ENCODE measurements around the gene SULF2.

SULF2 gene

GRCh38 chr20:47754946-47755652 lies 30.2 kb downstream of the SULF2 start:
- Histone ChIP-seq H3K36me3 (ENCODE audit: control insufficient read depth, insufficient read depth, low read length, severe bottlenecking) (no peaks in the 10 kb centered on the region), H3K27me3 (replicated peaks; ENCODE audit: control insufficient read depth, insufficient read depth, low read length) (peaks cover 52% of the 10 kb centered on the region), H3K9ac (ENCODE audit: low read length) (no peak overlapping the region), H3K4me1 (ENCODE audit: control insufficient read depth, insufficient read depth, low read length) (no peaks in the 10 kb centered on the region), H3K9me3 (ENCODE audit: control insufficient read depth, low read length) (no peaks in the 10 kb centered on the region), H3K4me3 (ENCODE audit: low read length) (no peak overlapping the region)
- no peak for DNase-seq (ENCODE audit: low read depth)

GRCh38 chr20:47754388-47754715 lies 30.9 kb downstream of the SULF2 start:
- no peak for DNase-seq (ENCODE audit: low read depth)
- Histone ChIP-seq H3K27me3 (replicated peaks; ENCODE audit: control insufficient read depth, insufficient read depth, low read length) (peaks cover 47% of the 10 kb centered on the region), H3K36me3 (ENCODE audit: control insufficient read depth, insufficient read depth, low read length, severe bottlenecking) (no peaks in the 10 kb centered on the region), H3K4me1 (ENCODE audit: control insufficient read depth, insufficient read depth, low read length) (peaks cover 4% of the 10 kb centered on the region), H3K4me3 (ENCODE audit: low read length) (no peak overlapping the region), H3K9ac (ENCODE audit: low read length) (no peak overlapping the region), H3K9me3 (ENCODE audit: control insufficient read depth, low read length) (no peaks in the 10 kb centered on the region)

- no peak overlapping the region for H3K4me3 ChIP-seq (ENCODE audit: low read length)
- H3K4me1 ChIP-seq (ENCODE audit: control insufficient read depth, insufficient read depth, low read length): peaks cover 5% of the 10 kb centered on the region
- no peaks in the 10 kb centered on the region for H3K9me3 ChIP-seq (ENCODE audit: control insufficient read depth, low read length)
- H3K9ac ChIP-seq (ENCODE audit: low read length): no peak overlapping the region
- H3K36me3 ChIP-seq (ENCODE audit: control insufficient read depth, insufficient read depth, low read length, severe bottlenecking): no peaks in the 10 kb centered on the region
- DNase-seq (ENCODE audit: low read depth): peak; percentile 17
- peaks cover 45% of the 10 kb centered on the region for H3K27me3 ChIP-seq (replicated peaks; ENCODE audit: control insufficient read depth, insufficient read depth, low read length)
Observed at GRCh38 chr20:47753576-47754387, 31.5 kb downstream of the SULF2 start.

GRCh38 chr20:47751449-47751848 lies 33.8 kb downstream of the SULF2 start:
- Histone ChIP-seq H3K9ac (ENCODE audit: low read length) (no peak overlapping the region), H3K9me3 (ENCODE audit: control insufficient read depth, low read length) (no peaks in the 10 kb centered on the region), H3K4me3 (ENCODE audit: low read length) (no peak overlapping the region), H3K4me1 (ENCODE audit: control insufficient read depth, insufficient read depth, low read length) (peaks cover 5% of the 10 kb centered on the region), H3K36me3 (ENCODE audit: control insufficient read depth, insufficient read depth, low read length, severe bottlenecking) (no peaks in the 10 kb centered on the region), H3K27me3 (replicated peaks; ENCODE audit: control insufficient read depth, insufficient read depth, low read length) (peaks cover 54% of the 10 kb centered on the region)
- DNase-seq (ENCODE audit: low read depth): no peak

- H3K9ac ChIP-seq (ENCODE audit: low read length): no peak overlapping the region
- H3K27me3 ChIP-seq (replicated peaks; ENCODE audit: control insufficient read depth, insufficient read depth, low read length): peaks cover 58% of the 10 kb centered on the region
- DNase-seq (ENCODE audit: low read depth): peak; percentile 29
- H3K4me1 ChIP-seq (ENCODE audit: control insufficient read depth, insufficient read depth, low read length): peaks cover 5% of the 10 kb centered on the region
- H3K9me3 ChIP-seq (ENCODE audit: control insufficient read depth, low read length): no peaks in the 10 kb centered on the region
- no peak overlapping the region for H3K4me3 ChIP-seq (ENCODE audit: low read length)
- no peaks in the 10 kb centered on the region for H3K36me3 ChIP-seq (ENCODE audit: control insufficient read depth, insufficient read depth, low read length, severe bottlenecking)
Observed at GRCh38 chr20:47749339-47749738, 35.9 kb downstream of the SULF2 start.

- Histone ChIP-seq H3K36me3 (ENCODE audit: control insufficient read depth, insufficient read depth, low read length, severe bottlenecking) (no peaks in the 10 kb centered on the region), H3K27me3 (replicated peaks; ENCODE audit: control insufficient read depth, insufficient read depth, low read length) (peaks cover 56% of the 10 kb centered on the region), H3K4me1 (ENCODE audit: control insufficient read depth, insufficient read depth, low read length) (peaks cover 5% of the 10 kb centered on the region), H3K9me3 (ENCODE audit: control insufficient read depth, low read length) (no peaks in the 10 kb centered on the region), H3K4me3 (ENCODE audit: low read length) (no peak overlapping the region), H3K9ac (ENCODE audit: low read length) (no peak overlapping the region)
- DNase-seq (ENCODE audit: low read depth): no peak
Observed at GRCh38 chr20:47748823-47749222, 36.5 kb downstream of the SULF2 start.

- H3K27me3 ChIP-seq (replicated peaks; ENCODE audit: control insufficient read depth, insufficient read depth, low read length): peaks cover 58% of the 10 kb centered on the region
- no peaks in the 10 kb centered on the region for H3K9me3 ChIP-seq (ENCODE audit: control insufficient read depth, low read length)
- no peak overlapping the region for H3K4me3 ChIP-seq (ENCODE audit: low read length)
- no peaks in the 10 kb centered on the region for H3K36me3 ChIP-seq (ENCODE audit: control insufficient read depth, insufficient read depth, low read length, severe bottlenecking)
- peaks cover 5% of the 10 kb centered on the region for H3K4me1 ChIP-seq (ENCODE audit: control insufficient read depth, insufficient read depth, low read length)
- no peak overlapping the region for H3K9ac ChIP-seq (ENCODE audit: low read length)
- no peak for DNase-seq (ENCODE audit: low read depth)
Observed at GRCh38 chr20:47748069-47748468, 37.2 kb downstream of the SULF2 start.

- Histone ChIP-seq H3K36me3 (ENCODE audit: control insufficient read depth, insufficient read depth, low read length, severe bottlenecking) (no peaks in the 10 kb centered on the region), H3K27me3 (replicated peaks; ENCODE audit: control insufficient read depth, insufficient read depth, low read length) (peaks cover 61% of the 10 kb centered on the region), H3K4me1 (ENCODE audit: control insufficient read depth, insufficient read depth, low read length) (peaks cover 5% of the 10 kb centered on the region), H3K4me3 (ENCODE audit: low read length) (no peak overlapping the region), H3K9ac (ENCODE audit: low read length) (no peak overlapping the region), H3K9me3 (ENCODE audit: control insufficient read depth, low read length) (no peaks in the 10 kb centered on the region)
- DNase-seq (ENCODE audit: low read depth): no peak
Observed at GRCh38 chr20:47747669-47748031, 37.6 kb downstream of the SULF2 start.

- Histone ChIP-seq H3K4me1 (ENCODE audit: control insufficient read depth, insufficient read depth, low read length) (peaks cover 5% of the 10 kb centered on the region), H3K4me3 (ENCODE audit: low read length) (no peak overlapping the region), H3K9me3 (ENCODE audit: control insufficient read depth, low read length) (no peaks in the 10 kb centered on the region), H3K9ac (ENCODE audit: low read length) (no peak overlapping the region), H3K27me3 (replicated peaks; ENCODE audit: control insufficient read depth, insufficient read depth, low read length) (peaks cover 62% of the 10 kb centered on the region), H3K36me3 (ENCODE audit: control insufficient read depth, insufficient read depth, low read length, severe bottlenecking) (no peaks in the 10 kb centered on the region)
- no peak for DNase-seq (ENCODE audit: low read depth)
Observed at GRCh38 chr20:47744803-47745202, 40.5 kb downstream of the SULF2 start.

GRCh38 chr20:47743671-47744070 lies 41.6 kb downstream of the SULF2 start:
- no peak overlapping the region for H3K9ac ChIP-seq (ENCODE audit: low read length)
- H3K4me3 ChIP-seq (ENCODE audit: low read length): no peak overlapping the region
- no peak for DNase-seq (ENCODE audit: low read depth)
- no peaks in the 10 kb centered on the region for H3K9me3 ChIP-seq (ENCODE audit: control insufficient read depth, low read length)
- peaks cover 63% of the 10 kb centered on the region for H3K27me3 ChIP-seq (replicated peaks; ENCODE audit: control insufficient read depth, insufficient read depth, low read length)
- no peaks in the 10 kb centered on the region for H3K36me3 ChIP-seq (ENCODE audit: control insufficient read depth, insufficient read depth, low read length, severe bottlenecking)
- no peaks in the 10 kb centered on the region for H3K4me1 ChIP-seq (ENCODE audit: control insufficient read depth, insufficient read depth, low read length)

- no peaks in the 10 kb centered on the region for H3K36me3 ChIP-seq (ENCODE audit: control insufficient read depth, insufficient read depth, low read length, severe bottlenecking)
- no peak overlapping the region for H3K4me3 ChIP-seq (ENCODE audit: low read length)
- peaks cover 48% of the 10 kb centered on the region for H3K27me3 ChIP-seq (replicated peaks; ENCODE audit: control insufficient read depth, insufficient read depth, low read length)
- H3K9ac ChIP-seq (ENCODE audit: low read length): no peak overlapping the region
- H3K4me1 ChIP-seq (ENCODE audit: control insufficient read depth, insufficient read depth, low read length): no peaks in the 10 kb centered on the region
- no peak for DNase-seq (ENCODE audit: low read depth)
- H3K9me3 ChIP-seq (ENCODE audit: control insufficient read depth, low read length): no peaks in the 10 kb centered on the region
Observed at GRCh38 chr20:47741669-47742608, 43.3 kb downstream of the SULF2 start.

Data from adipocyte (in vitro differentiated cells).